Endothelial cell of umbilical vein (primary cell): ENCODE measurements around the gene SPTBN4. TPM values are rescaled to one million over a fixed set of nuclear protein-coding genes. Genes with fewer than 3 reads are reported as not detected.

Experiments used
- BruUV-seq: library from RNA; stranded (reverse); fragments of 400-500 nt; replicated peaks from 2 replicates; lab custom pipeline; 2021; lab: Mats Ljungman, UMichigan
- CTCF ChIA-PET: fragments of 300-600, 350-600 bp; sonication (Branson Sonifier 250); formaldehyde crosslinking; loops from one replicate; lab custom pipeline; 2021; ENCODE audit warnings: antibody characterized with exemption, inconsistent platforms; lab: Charles Lee
- POLR2A ChIA-PET: fragments of 300-600, 350-600 bp; sonication (Branson Sonifier 250); formaldehyde crosslinking; loops from one replicate; lab custom pipeline; 2021; ENCODE audit warnings: antibody characterized with exemption, inconsistent platforms; lab: Charles Lee
- DNase-seq: peaks from one replicate; pipeline ENCODE4 v3.0.0-alpha.2; 2011; ENCODE audit warnings: low read depth, low spot score
- FAIRE-seq: peaks from 2 replicates; lab custom pipeline; 2011; peaks lifted over from hg19 to GRCh38; lab: Jason Lieb, UNC
- H2AFZ ChIP-seq: 2 replicates; pipeline ENCODE4 v1.6.0; 2012; ENCODE audit warnings: low read depth, low read length, control low read depth, inconsistent platforms
- H3K27ac ChIP-seq: 2 replicates; pipeline ENCODE4 v1.5.1; 2011; ENCODE audit warnings: low read depth, mild to moderate bottlenecking, control low read depth, low read length, moderate library complexity; ENCODE audit not compliant: insufficient read depth
- H3K27me3 ChIP-seq, 2 experiments: 2 replicates each; pipeline versions ENCODE4 v1.6.0 to v1.6.1; 2011; ENCODE audit warnings: low read length in 2 of 2, mixed read lengths in 1 of 2; ENCODE audit not compliant: control insufficient read depth in 2 of 2, insufficient read depth in 2 of 2
- H3K36me3 ChIP-seq, 2 experiments: 2 replicates in 1 of 2; 3 replicates in 1 of 2; pipeline ENCODE4 v1.5.1; 2011; ENCODE audit warnings: low read length in 2 of 2, mild to moderate bottlenecking in 1 of 2, moderate library complexity in 1 of 2; ENCODE audit not compliant: control insufficient read depth in 2 of 2, insufficient read depth in 2 of 2; ENCODE audit errors: extremely low read depth in 1 of 2
- H3K4me1 ChIP-seq: 3 replicates; pipeline ENCODE4 v1.5.1; 2011; ENCODE audit warnings: mild to moderate bottlenecking, low read length; ENCODE audit not compliant: control insufficient read depth, insufficient read depth; ENCODE audit errors: extremely low read depth
- H3K4me2 ChIP-seq: 2 replicates; pipeline ENCODE4 v1.6.1; 2011; ENCODE audit warnings: low read length, control low read depth, mixed read lengths; ENCODE audit not compliant: insufficient read depth
- H3K4me3 ChIP-seq, 3 experiments: fragments of 200-600 bp in 1 of 3; sonication (generic), shearing (Covaris generic) in 1 of 3; replicated peaks in 1 of 3; 2 replicates each; pipeline ENCODE4 v1.5.1; 2011 to 2016; ENCODE audit warnings: control low read depth in 3 of 3, low read length in 3 of 3, mild to moderate bottlenecking in 2 of 3, inconsistent platforms in 1 of 3, low read depth in 1 of 3, moderate library complexity in 1 of 3; ENCODE audit not compliant: insufficient read depth in 1 of 3
- H3K79me2 ChIP-seq: 2 replicates; pipeline ENCODE4 v1.6.0; 2012; ENCODE audit warnings: low read length, inconsistent platforms; ENCODE audit not compliant: control insufficient read depth, insufficient read depth
- H3K9ac ChIP-seq: replicated peaks from 2 replicates; pipeline ENCODE3; 2011; ENCODE audit warnings: low read length, control low read depth; ENCODE audit not compliant: insufficient read depth; ENCODE audit errors: extremely low read depth
- H3K9me1 ChIP-seq: replicated peaks from 3 replicates; pipeline ENCODE4 v1.6.0; 2011; ENCODE audit warnings: mild to moderate bottlenecking, low read length; ENCODE audit not compliant: control insufficient read depth, insufficient read depth; ENCODE audit errors: extremely low read depth
- H3K9me3 ChIP-seq: replicated peaks from 2 replicates; pipeline ENCODE4 v1.5.1; 2012; ENCODE audit warnings: low read length, inconsistent platforms; ENCODE audit not compliant: control insufficient read depth, insufficient read depth
- H4K20me1 ChIP-seq: replicated peaks from 2 replicates; pipeline ENCODE3; 2011; ENCODE audit warnings: mild to moderate bottlenecking, low read length; ENCODE audit not compliant: control insufficient read depth, insufficient read depth; ENCODE audit errors: extremely low read depth
- EZH2 ChIP-seq: IDR thresholded peaks from 2 replicates; pipeline ENCODE4 v1.6.1; 2012; ENCODE audit warnings: borderline replicate concordance, low read depth, mild to moderate bottlenecking, moderate library complexity, low read length, inconsistent platforms; ENCODE audit not compliant: severe bottlenecking
- FOS ChIP-seq: IDR thresholded peaks from 2 replicates; pipeline ENCODE4 v1.6.1; 2011; ENCODE audit warnings: mild to moderate bottlenecking, low read length, moderate library complexity, borderline replicate concordance; ENCODE audit not compliant: insufficient read depth
- GATA2 ChIP-seq: IDR thresholded peaks from 2 replicates; pipeline ENCODE4 v1.7.0; 2011; ENCODE audit warnings: low read depth, mild to moderate bottlenecking, moderate library complexity, mixed read lengths, low read length; ENCODE audit not compliant: insufficient read length, insufficient read depth
- JUN ChIP-seq: IDR thresholded peaks from 2 replicates; pipeline ENCODE4 v1.6.1; 2011; ENCODE audit warnings: borderline replicate concordance, low read depth; ENCODE audit not compliant: insufficient read length, insufficient read depth
- MYC ChIP-seq: IDR thresholded peaks from one replicate; pipeline ENCODE4 v1.6.1; 2011; ENCODE audit warnings: mild to moderate bottlenecking, low read depth, low read length
- POLR2A ChIP-seq: IDR thresholded peaks from 2 replicates; pipeline ENCODE4 v1.6.1; 2012; ENCODE audit warnings: low read depth, mild to moderate bottlenecking, control low read depth, low read length
- POLR2AphosphoS5 ChIP-seq: IDR thresholded peaks from 2 replicates; pipeline ENCODE4 v1.6.1; 2012; ENCODE audit warnings: low read depth, mild to moderate bottlenecking, control low read depth, low read length, moderate library complexity; ENCODE audit not compliant: insufficient read depth
- dilution Hi-C: fragments of 300-500 bp; cut with MboI; formaldehyde crosslinking; loops from one replicate; pipeline ENCODE4 v1.15.0; 2019; ENCODE audit warnings: low sequenced_read_pairs; ENCODE audit not compliant: extremely low pct_ligation_motif_present
- intact Hi-C: fragments of 100-400 bp; cut with micrococcal nuclease; formaldehyde crosslinking; loops from one replicate; pipeline ENCODE4 v1.10.0; 2022
- polyA plus RNA-seq, 4 experiments: library from polyadenylated mRNA; depleted of rRNA in 3 of 4; stranded (reverse) in 3 of 4; unstranded in 1 of 4; fragments of >200 nt; gene quantifications; 2 replicates each; pipeline versions ENCODE4 v1.2.1 to v1.2.3, GENCODE V29; 2011 to 2012; ENCODE audit warnings: missing spikeins in 1 of 4
- total RNA-seq: library from RNA; stranded (reverse); gene quantifications from 2 replicates; pipeline ENCODE4 v1.2.3, GENCODE V29; 2021
- TF ChIP-seq, protein P1 (sequence below), 2 donors: IDR thresholded peaks; 1 replicate in 1 of 2; 2 replicates in 1 of 2; pipeline ENCODE4 v1.5.1; 2011; ENCODE audit warnings: low read length in 2 of 2, mild to moderate bottlenecking in 2 of 2, moderate library complexity in 2 of 2, control low read depth in 1 of 2, inconsistent platforms in 1 of 2, low read depth in 1 of 2; ENCODE audit not compliant: insufficient read depth in 1 of 2; ENCODE audit errors: extremely low read depth in 1 of 2
- TF ChIP-seq, protein P2 (sequence below): IDR thresholded peaks from 2 replicates; pipeline ENCODE4 v1.6.1; 2011; ENCODE audit not compliant: insufficient read depth, insufficient read length

The SPTBN4 gene
- total and polyA plus RNA-seq, 2 donors (not counting 3 experiments of a cell fraction or from before 2014, with no cell fraction given) = 0.33 TPM; not detected in 1

DNA sequence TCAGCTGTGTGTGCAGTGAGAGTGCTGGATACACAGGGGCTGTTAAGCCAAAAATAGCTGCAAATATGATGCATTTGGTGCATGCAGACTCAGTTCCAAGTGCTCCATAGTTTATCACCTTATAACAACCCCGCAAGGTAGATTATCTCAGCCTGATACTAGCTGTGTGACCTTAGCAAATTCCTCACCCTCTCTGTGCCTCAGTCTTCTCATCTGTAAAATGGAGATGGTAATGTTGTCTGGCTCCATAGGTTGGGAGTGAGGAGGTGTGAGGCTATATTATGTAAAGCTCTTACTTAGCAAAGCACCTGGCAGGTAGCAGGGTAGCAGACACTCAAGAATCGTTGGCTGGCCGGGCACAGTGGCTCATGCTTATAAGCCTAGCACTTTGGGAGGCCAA is 86.0 kb downstream of the SPTBN4 start:
- Histone ChIP-seq H3K79me2 (no peaks in the 10 kb centered on the region), H3K4me1 (no peaks in the 10 kb centered on the region), H3K27ac (no peak overlapping the region), H3K9me3 (no peaks in the 10 kb centered on the region), H3K27me3 (peaks cover 22 to 28% of the 10 kb centered on the region in 2 experiments), H3K4me3 (no peak overlapping the region), H3K36me3 (no peaks in the 10 kb centered on the region), H2AFZ (no peak overlapping the region), H3K4me2 (no peak overlapping the region), H3K9me1 (no peaks in the 10 kb centered on the region), H4K20me1 (no peaks in the 10 kb centered on the region), H3K9ac (no peak overlapping the region)
- DNase-seq (no peak), FAIRE-seq (no peak)
- dilution Hi-C loops (no loop called here), intact Hi-C loops (no loop called here)
- ChIA-PET POLR2A (no interaction called here), CTCF (interaction anchor here (1.5 kb wide), 2 partner anchors 11 to 29 kb away, joined by 3 read pairs; no protein-coding TSS in a partner anchor)
- BruUV-seq = no TSS peak
- TF ChIP-seq GATA2 (no peak), JUN (no peak), POLR2AphosphoS5 (no peak), EZH2 (no peak), MYC (no peak), POLR2A (no peak), FOS (no peak)
- TF ChIP-seq, protein P1, sequence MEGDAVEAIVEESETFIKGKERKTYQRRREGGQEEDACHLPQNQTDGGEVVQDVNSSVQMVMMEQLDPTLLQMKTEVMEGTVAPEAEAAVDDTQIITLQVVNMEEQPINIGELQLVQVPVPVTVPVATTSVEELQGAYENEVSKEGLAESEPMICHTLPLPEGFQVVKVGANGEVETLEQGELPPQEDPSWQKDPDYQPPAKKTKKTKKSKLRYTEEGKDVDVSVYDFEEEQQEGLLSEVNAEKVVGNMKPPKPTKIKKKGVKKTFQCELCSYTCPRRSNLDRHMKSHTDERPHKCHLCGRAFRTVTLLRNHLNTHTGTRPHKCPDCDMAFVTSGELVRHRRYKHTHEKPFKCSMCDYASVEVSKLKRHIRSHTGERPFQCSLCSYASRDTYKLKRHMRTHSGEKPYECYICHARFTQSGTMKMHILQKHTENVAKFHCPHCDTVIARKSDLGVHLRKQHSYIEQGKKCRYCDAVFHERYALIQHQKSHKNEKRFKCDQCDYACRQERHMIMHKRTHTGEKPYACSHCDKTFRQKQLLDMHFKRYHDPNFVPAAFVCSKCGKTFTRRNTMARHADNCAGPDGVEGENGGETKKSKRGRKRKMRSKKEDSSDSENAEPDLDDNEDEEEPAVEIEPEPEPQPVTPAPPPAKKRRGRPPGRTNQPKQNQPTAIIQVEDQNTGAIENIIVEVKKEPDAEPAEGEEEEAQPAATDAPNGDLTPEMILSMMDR (IDR thresholded peaks at IDR 0.05; ENCODE audit: extremely low read depth in 1 of 2, insufficient read depth in 1 of 2, low read depth in 1 of 2, low read length in 2 of 2) = no peak
- TF ChIP-seq, protein P2, sequence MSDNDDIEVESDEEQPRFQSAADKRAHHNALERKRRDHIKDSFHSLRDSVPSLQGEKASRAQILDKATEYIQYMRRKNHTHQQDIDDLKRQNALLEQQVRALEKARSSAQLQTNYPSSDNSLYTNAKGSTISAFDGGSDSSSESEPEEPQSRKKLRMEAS = no peak
